Activated CD8-positive, alpha-beta T cell treated with anti-CD3 and anti-CD28 coated beads, Interleukin-2, amount 10 ng/mL, durations not matched to agents 7 days and 5 days (primary cell): ENCODE data around the gene PLAGL1. TPM values are rescaled to one million over a fixed set of nuclear protein-coding genes. Genes with fewer than 3 reads are reported as not detected.

ENCODE experiments used
- ATAC-seq: fragments of 150-1000 bp; cut with Tn5 transposase; one replicate; pipeline ENCODE4 v1.10.0; 2021; ENCODE audit warnings: moderate library complexity
- CTCF ChIA-PET: fragments of 350-600 bp; sonication (Branson Sonifier 250); formaldehyde crosslinking; loops from one replicate; lab custom pipeline; 2021; ENCODE audit warnings: antibody characterized with exemption; lab: Charles Lee
- POLR2A ChIA-PET: fragments of 350-600 bp; sonication (Branson Sonifier 250); formaldehyde crosslinking; loops from one replicate; lab custom pipeline; 2021; ENCODE audit warnings: antibody characterized with exemption; lab: Charles Lee
- DNase-seq: peaks from one replicate; pipeline ENCODE4 v3.0.0-alpha.2; 2020
- H3K27ac Mint-ChIP-seq: one replicate; pipeline ENCODE4 v1.8.0; 2021; ENCODE audit warnings: mild to moderate bottlenecking, mixed read lengths
- H3K27me3 Mint-ChIP-seq: one replicate; pipeline ENCODE4 v1.8.0; 2021; ENCODE audit warnings: low read depth, mixed read lengths
- H3K36me3 Mint-ChIP-seq: one replicate; pipeline ENCODE4 v1.8.0; 2021; ENCODE audit warnings: low read depth, mixed read lengths
- H3K4me1 Mint-ChIP-seq: one replicate; pipeline ENCODE4 v1.8.0; 2021; ENCODE audit warnings: low read depth, mixed read lengths
- H3K4me3 Mint-ChIP-seq: one replicate; pipeline ENCODE4 v1.8.0; 2021; ENCODE audit warnings: mild to moderate bottlenecking, mixed read lengths
- H3K9me3 Mint-ChIP-seq: one replicate; pipeline ENCODE4 v1.8.0; 2022; ENCODE audit warnings: mixed read lengths; ENCODE audit not compliant: insufficient read depth
- total RNA-seq, 2 experiments: library from RNA; stranded (reverse); gene quantifications; one replicate each; pipeline ENCODE4 v1.2.3, GENCODE V29; 2021

Gene PLAGL1
- total RNA-seq, 2 experiments from 2014 or later = 7.4 to 7.7 TPM

DNA sequence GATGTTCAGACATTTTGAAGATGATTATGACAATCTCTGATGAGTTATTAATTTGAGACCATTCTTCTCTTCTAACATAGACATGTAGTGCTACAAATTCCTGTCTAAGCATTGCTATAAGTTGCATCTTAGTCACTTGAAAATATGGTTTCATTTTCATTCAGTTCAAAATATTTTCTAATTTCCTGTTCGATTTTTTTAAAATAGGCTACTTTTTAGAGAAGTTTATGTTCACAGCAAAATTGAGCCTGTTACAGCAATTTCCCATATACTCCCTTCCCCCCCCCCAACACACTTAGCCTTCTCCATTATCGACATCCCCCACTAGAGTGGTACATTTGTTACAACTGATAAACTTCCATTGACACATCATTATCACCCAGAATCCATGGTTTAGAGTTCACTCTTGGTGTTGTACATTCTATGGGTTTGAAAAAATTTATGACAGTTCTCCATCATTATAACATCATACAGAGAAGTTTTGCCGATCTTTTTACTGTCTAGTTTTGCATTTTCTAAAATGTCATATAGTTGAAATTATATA, 31.2 kb downstream of the PLAGL1 start:
- Mint-ChIP-seq H3K27ac (no peak overlapping the region), H3K36me3 (no peaks in the 10 kb centered on the region), H3K4me1 (peaks cover 3% of the 10 kb centered on the region), H3K9me3 (no peaks in the 10 kb centered on the region), H3K4me3 (no peak overlapping the region), H3K27me3 (peaks cover 2% of the 10 kb centered on the region)
- ChIA-PET CTCF (interaction anchor here (1.4 to 1.5 kb wide), 2 partner anchors 35 to 36 kb away, joined by 3 to 4 read pairs; no protein-coding TSS in a partner anchor), POLR2A (no interaction called here)
- ATAC-seq (no peak), DNase-seq (no peak)

DNA sequence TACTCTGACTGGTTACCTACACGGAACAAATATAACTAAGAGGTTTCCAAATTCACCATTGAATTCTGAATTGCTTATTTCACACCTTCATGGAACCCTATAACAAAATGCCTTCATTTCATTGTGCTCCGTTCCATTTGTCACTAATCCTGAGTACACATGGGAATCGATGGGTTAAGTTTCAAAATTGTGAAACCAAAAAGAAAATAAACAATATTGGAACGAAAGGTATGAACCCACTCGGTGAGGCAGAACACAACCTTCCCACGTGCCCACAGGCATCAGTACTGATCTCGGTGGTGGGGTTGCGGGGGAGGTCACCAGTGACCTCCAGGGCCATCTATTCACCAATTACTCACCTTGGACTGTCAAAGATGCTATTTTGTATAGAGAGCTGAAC, 34.0 kb downstream of the PLAGL1 start:
- Mint-ChIP-seq H3K4me3 (no peak overlapping the region), H3K27ac (no peak overlapping the region), H3K36me3 (no peaks in the 10 kb centered on the region), H3K9me3 (no peaks in the 10 kb centered on the region), H3K27me3 (peaks cover 2% of the 10 kb centered on the region), H3K4me1 (peaks cover 3% of the 10 kb centered on the region)
- CTCF ChIA-PET = interaction anchor here (1.1 to 1.2 kb wide), 2 partner anchors 29 to 34 kb away, joined by 3 read pairs; no protein-coding TSS in a partner anchor
- ATAC-seq (no peak), DNase-seq (no peak)
- POLR2A ChIA-PET = no interaction called here

DNA sequence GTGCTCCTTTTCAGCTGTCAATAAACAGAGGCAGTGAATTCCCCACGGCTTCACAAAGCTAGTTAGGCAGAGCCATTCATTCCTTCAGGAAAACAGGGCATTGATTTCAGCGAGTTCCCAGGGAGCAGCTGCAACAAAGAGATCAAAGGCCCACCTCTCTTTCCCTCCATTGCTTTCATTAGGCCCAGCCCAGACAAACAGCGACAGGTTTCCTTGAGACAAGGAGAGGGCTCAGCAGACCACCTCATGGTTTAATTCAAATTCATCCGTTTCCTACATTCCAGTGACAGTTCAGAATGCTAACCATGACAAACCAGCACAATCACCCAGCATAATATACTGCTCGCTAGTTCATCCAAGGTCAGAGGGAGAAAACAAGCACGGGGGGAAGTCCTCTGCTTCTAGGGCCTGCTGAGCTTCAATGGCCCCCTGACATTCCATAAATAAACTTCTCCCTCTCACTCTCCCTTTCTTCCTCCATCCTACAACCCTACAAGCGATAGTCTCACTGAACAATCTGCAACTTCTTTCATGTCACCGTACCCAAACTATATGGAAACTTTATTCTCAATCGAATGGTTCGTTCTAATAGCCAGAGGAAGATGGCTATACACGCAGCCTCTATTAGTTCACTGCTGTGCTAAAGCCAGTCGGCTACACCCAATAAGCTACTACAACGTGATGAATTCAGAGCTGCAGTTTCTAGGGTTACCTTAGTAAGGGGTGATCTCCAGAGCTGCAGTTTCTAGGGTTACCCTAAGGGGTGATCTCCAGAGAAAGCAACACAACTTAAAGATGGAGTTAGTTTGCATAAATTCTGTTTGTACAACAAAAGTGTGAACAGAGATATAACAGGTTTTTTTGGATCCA, 34.7 kb downstream of the PLAGL1 start:
- peaks cover 3% of the 10 kb centered on the region for H3K4me1 Mint-ChIP-seq
- H3K36me3 Mint-ChIP-seq = no peaks in the 10 kb centered on the region
- ATAC-seq (no peak), DNase-seq (no peak)
- ChIA-PET POLR2A (no interaction called here), CTCF (interaction anchor here (1.1 to 1.2 kb wide), 2 partner anchors 28 to 33 kb away, joined by 3 read pairs; no protein-coding TSS in a partner anchor)
- H3K9me3 Mint-ChIP-seq = no peaks in the 10 kb centered on the region
- no peak overlapping the region for H3K4me3 Mint-ChIP-seq
- no peak overlapping the region for H3K27ac Mint-ChIP-seq
- H3K27me3 Mint-ChIP-seq = peaks cover 2% of the 10 kb centered on the region

DNA sequence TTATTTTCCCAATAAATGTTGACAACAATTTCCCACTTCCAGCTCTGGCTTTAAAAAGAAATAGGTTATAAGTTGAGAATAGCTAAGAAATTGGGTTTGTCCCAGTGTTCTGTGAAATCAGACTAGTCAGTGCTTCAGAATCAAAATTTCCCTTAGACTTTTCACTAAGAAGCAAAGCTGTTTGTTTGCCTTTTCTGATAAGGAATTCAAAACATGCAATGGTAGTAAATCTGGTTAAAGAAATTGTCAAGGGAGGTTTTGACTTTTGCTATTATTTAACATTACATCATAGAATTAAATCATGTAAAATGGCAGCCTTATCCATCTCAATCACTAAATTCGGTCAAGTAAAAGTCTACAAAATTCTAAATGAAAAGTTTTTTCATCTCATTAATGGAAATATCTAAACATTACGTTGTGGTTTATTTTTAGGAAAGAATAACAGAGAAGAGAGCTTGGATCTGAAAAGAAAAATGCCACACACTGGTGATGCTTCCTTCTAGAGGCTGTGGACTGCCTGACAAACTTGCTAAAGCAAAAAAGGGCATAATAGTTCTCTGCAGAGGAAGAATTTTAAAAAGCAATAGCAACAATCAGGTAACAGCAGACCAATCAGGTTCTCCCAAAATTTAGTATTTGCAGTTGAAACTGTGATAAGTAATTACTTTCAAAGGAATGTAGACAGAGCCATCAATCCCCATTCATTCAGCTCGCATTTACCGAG, 36.4 kb downstream of the PLAGL1 start:
- CTCF ChIA-PET = interaction anchor here (0.9 to 1.0 kb wide), 2 partner anchors 42 to 83 kb away, joined by 3 read pairs; no protein-coding TSS in a partner anchor
- Mint-ChIP-seq H3K27me3 (peaks cover 2% of the 10 kb centered on the region), H3K4me3 (no peak overlapping the region), H3K27ac (no peak overlapping the region), H3K36me3 (no peaks in the 10 kb centered on the region), H3K4me1 (no peaks in the 10 kb centered on the region), H3K9me3 (no peaks in the 10 kb centered on the region)
- POLR2A ChIA-PET = no interaction called here
- ATAC-seq (no peak), DNase-seq (no peak)

DNA sequence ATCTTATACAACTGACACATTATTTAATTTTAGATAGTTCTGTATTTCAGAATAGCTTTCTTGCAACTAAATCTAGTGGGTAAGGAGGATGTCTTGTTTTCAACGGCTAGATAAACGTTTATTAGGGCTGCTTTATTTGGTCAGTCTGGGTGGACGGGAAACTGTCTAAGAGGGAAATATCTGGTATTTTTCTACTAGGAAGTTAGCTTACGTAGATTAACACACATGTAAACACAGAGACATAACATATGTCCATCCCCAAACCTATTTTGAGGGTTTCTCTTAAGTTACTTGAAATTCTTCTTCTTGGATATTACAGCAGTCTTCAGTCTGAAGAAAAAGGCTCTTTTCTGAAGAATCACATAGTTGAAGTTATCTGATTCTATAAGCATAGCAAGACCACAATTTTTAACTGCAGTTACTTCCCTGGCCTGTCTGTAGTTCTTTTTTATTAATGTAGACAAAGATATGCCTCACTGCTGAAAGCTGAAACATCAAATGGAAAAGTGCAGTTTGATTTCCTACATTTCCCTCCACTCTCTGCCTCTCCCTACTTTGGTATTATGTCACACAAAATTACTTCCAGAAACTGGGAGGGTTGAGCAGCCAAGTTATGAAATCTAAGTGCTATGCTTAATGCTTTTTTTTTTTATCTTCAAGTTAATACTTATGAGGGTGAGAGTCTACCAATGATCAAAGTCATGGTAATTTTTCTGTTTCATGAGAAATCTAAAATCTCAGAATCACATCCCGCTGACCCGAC, 37.4 kb downstream of the PLAGL1 start:
- no peaks in the 10 kb centered on the region for H3K27me3 Mint-ChIP-seq
- H3K4me1 Mint-ChIP-seq = no peaks in the 10 kb centered on the region
- DNase-seq (no peak), ATAC-seq (no peak)
- no peak overlapping the region for H3K4me3 Mint-ChIP-seq
- POLR2A ChIA-PET = no interaction called here
- no peaks in the 10 kb centered on the region for H3K9me3 Mint-ChIP-seq
- no peak overlapping the region for H3K27ac Mint-ChIP-seq
- H3K36me3 Mint-ChIP-seq = no peaks in the 10 kb centered on the region
- CTCF ChIA-PET = no interaction called here

DNA sequence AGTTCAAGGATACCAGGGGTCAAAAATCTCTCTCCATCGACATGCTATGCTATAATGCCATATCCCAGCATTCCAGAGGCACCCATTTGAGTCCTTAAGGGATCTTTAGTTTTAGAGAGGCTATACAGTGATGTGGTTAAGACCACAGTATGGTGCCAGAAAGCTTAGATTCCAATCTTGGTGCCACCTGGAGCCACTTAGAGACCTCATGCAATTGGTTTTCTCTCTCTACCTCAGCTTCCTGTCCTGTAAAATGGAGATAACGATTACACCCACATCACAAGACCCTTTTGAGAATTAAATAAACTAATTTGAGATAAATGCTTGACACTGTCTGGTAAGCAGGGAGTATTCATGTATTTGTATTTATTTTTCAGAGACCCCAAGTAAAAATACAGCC, 39.0 kb downstream of the PLAGL1 start:
- ChIA-PET CTCF (no interaction called here), POLR2A (no interaction called here)
- no peaks in the 10 kb centered on the region for H3K9me3 Mint-ChIP-seq
- no peak overlapping the region for H3K4me3 Mint-ChIP-seq
- no peak overlapping the region for H3K27ac Mint-ChIP-seq
- H3K36me3 Mint-ChIP-seq = no peaks in the 10 kb centered on the region
- ATAC-seq = no peak
- DNase-seq = no peak
- no peaks in the 10 kb centered on the region for H3K27me3 Mint-ChIP-seq
- H3K4me1 Mint-ChIP-seq = no peaks in the 10 kb centered on the region

DNA sequence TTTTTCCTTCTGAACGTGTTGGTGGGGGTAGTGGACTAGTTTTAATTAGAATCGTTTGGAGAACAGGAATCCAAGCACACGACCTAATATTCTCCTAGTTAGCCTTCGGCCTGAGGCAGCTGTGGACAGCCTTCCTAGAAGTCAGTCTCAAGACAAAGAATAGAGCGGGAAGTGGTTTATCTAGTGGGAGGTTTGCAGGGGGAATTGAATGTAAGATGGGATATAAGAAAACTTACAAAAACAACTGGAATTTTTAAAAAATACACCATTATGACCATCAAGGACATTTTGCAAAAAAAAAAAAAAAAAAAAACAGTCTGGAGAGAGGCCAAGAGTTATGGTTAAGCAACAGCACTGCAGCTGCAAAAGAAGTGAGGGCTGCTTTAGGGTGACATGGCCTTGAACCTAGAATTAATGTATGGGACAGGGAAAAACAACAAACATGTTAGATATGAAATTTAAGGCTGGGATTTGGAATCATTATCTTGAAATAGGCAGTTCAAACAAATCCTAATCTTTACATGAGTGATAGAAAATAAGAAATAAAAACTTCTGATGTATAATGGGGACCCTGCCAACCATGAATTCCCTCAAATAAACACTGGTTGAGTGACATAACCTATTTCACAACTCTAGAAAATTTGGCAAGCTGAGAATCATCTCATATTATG, 40.2 kb downstream of the PLAGL1 start:
- no peaks in the 10 kb centered on the region for H3K9me3 Mint-ChIP-seq
- ATAC-seq (no peak), DNase-seq (no peak)
- no peak overlapping the region for H3K27ac Mint-ChIP-seq
- H3K4me3 Mint-ChIP-seq = no peak overlapping the region
- H3K4me1 Mint-ChIP-seq = no peaks in the 10 kb centered on the region
- no peaks in the 10 kb centered on the region for H3K27me3 Mint-ChIP-seq
- ChIA-PET POLR2A (no interaction called here), CTCF (no interaction called here)
- no peaks in the 10 kb centered on the region for H3K36me3 Mint-ChIP-seq

DNA sequence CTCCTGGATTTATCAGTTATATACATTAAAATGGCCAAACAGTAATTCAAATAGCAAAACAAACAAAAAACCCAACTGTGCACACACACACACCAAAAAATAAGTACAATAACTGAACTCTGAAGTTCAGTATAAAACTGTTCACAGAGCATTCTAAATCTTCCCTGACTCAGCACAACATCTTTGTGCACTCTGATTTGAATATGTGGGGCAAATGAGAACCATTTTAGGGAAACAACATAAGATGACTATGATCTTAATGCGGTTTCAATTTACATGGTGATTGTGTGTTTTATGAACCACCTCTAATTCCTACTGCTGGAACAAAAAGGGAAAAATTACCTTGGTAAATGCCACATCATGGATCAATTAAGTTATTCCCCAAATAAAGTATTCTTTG, 41.7 kb downstream of the PLAGL1 start:
- Mint-ChIP-seq H3K27ac (no peak overlapping the region), H3K9me3 (no peaks in the 10 kb centered on the region), H3K4me1 (no peaks in the 10 kb centered on the region), H3K36me3 (no peaks in the 10 kb centered on the region), H3K27me3 (no peaks in the 10 kb centered on the region), H3K4me3 (no peak overlapping the region)
- DNase-seq (no peak), ATAC-seq (no peak)
- ChIA-PET CTCF (interaction anchor here (2.4 kb wide), 1 partner anchor 27 kb away, joined by 8 read pairs; no protein-coding TSS in a partner anchor), POLR2A (no interaction called here)

DNA sequence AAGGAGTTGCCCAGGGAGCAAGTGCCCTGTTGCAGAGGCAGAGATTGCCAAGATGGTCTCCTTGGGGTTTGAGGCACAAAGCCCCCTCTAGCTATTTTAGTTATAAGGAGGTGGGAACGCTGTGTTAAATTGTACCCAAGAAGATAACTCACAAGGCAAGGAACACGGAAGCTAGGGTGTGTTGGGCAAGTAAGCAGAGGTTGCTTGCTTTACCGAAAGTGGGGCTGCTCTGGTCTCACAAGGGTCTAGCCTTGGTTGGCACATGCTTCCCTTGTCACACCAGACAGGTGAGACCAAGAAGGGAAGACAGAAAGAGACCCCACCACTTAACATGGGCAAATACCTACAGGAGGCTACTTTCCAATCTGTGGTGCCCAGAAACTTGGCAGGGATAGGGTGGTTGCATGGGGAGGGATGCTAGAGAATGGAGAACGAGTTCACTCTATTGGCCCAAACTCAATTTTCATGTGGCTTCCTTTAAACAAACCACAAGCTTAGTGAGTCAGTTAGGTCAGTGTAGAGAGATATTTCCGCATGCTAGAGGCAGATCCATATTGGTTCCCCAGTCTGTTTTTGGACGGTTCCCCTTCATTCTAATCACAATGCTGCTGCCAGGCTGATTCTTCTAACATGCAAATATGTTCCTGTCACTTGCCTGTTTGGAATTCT, 42.4 kb downstream of the PLAGL1 start:
- H3K4me3 Mint-ChIP-seq = no peak overlapping the region
- no peak for DNase-seq
- ATAC-seq = no peak
- CTCF ChIA-PET = interaction anchor here (1.3 to 2.4 kb wide), 2 partner anchors 26 to 47 kb away, joined by 4 to 8 read pairs; no protein-coding TSS in a partner anchor
- POLR2A ChIA-PET = no interaction called here
- H3K4me1 Mint-ChIP-seq = no peaks in the 10 kb centered on the region
- no peak overlapping the region for H3K27ac Mint-ChIP-seq
- H3K36me3 Mint-ChIP-seq = no peaks in the 10 kb centered on the region
- H3K27me3 Mint-ChIP-seq = no peaks in the 10 kb centered on the region
- H3K9me3 Mint-ChIP-seq = no peaks in the 10 kb centered on the region

DNA sequence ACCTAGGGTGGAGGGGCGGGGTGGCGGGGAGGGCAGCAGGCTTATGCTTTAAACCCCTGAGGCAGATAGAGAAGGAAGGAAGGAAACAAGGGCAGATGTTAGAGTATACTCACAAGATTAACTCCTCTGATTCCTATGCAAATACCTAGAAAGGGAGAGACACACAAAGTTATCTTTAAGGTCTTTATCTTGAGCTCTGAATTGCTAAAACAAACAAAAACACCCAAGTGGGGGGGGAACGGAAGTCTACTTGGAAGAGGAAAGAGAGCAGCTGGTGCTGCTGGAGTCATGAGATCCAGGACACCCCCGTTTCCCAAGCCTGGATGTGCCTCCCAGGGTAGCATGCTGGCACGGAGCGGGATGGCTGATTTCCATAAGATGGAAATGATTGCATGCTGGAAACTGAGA, 43.4 kb downstream of the PLAGL1 start:
- Mint-ChIP-seq H3K27me3 (no peaks in the 10 kb centered on the region), H3K9me3 (no peaks in the 10 kb centered on the region), H3K4me1 (no peaks in the 10 kb centered on the region), H3K4me3 (no peak overlapping the region), H3K36me3 (no peaks in the 10 kb centered on the region), H3K27ac (no peak overlapping the region)
- ATAC-seq (no peak), DNase-seq (no peak)
- ChIA-PET CTCF (interaction anchor here (1.3 to 2.4 kb wide), 3 partner anchors 23 to 48 kb away, joined by 4 to 8 read pairs (median 4); no protein-coding TSS in a partner anchor), POLR2A (no interaction called here)
